HEK293 (cell line): ENCODE results near the gene DCAF15.

Experiments used
- CTCF ChIA-PET: fragments of 350-600 bp; formaldehyde crosslinking; extraction: SDS; loops from one replicate; lab custom pipeline; 2021; ENCODE audit warnings: antibody characterized with exemption; lab: Yijun Ruan, JAX
- POLR2A ChIA-PET: fragments of 300-600 bp; formaldehyde crosslinking; extraction: SDS; loops from one replicate; lab custom pipeline; 2020; ENCODE audit warnings: antibody characterized with exemption, inconsistent platforms; lab: Yijun Ruan, JAX
- H3K27ac ChIP-seq: fragments of 200-500 bp; sonication (Bioruptor generic); 2 replicates; pipeline ENCODE4 v1.5.1; 2014; ENCODE audit warnings: low read depth, low read length, control low read depth, inconsistent platforms; ENCODE audit errors: extremely low read depth
- H3K36me3 ChIP-seq, 2 experiments: fragments of 200-500 bp in 1 of 2; sonication (Bioruptor generic) in 1 of 2; 1 replicate in 1 of 2; 2 replicates in 1 of 2; pipeline ENCODE4 v1.5.1; 2014 to 2017; ENCODE audit warnings: inconsistent platforms in 2 of 2, low read length in 2 of 2; ENCODE audit not compliant: control insufficient read depth in 2 of 2, insufficient read depth in 1 of 2
- H3K4me1 ChIP-seq: fragments of 200-500 bp; sonication (Bioruptor generic); 2 replicates; pipeline ENCODE4 v1.5.1; 2014; ENCODE audit warnings: mild to moderate bottlenecking, low read length, inconsistent platforms; ENCODE audit not compliant: control insufficient read depth, insufficient read depth
- H3K4me3 ChIP-seq: 2 replicates; pipeline ENCODE4 v1.5.1; 2011; ENCODE audit warnings: low read depth, mild to moderate bottlenecking, control low read depth, low read length, moderate library complexity
- H3K9me3 ChIP-seq: fragments of 200-500 bp; sonication (Bioruptor generic); 2 replicates; pipeline ENCODE4 v1.5.1; 2014; ENCODE audit warnings: low read depth, low read length, inconsistent platforms; ENCODE audit not compliant: control insufficient read depth, insufficient read depth
- IKZF3 ChIP-seq: fragments of 450-650 bp; IDR thresholded peaks from 2 replicates; pipeline ENCODE4 v1.5.0; 2018; ENCODE audit warnings: missing biosample characterization, mild to moderate bottlenecking, missing genetic modification characterization, moderate library complexity
- PRDM10 ChIP-seq: fragments of 450-650 bp; formaldehyde crosslinking; IDR thresholded peaks from 2 replicates; pipeline ENCODE4 v1.5.1; 2016; ENCODE audit warnings: missing biosample characterization, missing genetic modification characterization
- REST ChIP-seq: fragments of 450-650 bp; formaldehyde crosslinking; IDR thresholded peaks from 2 replicates; pipeline ENCODE4 v1.5.1; 2016; ENCODE audit warnings: missing biosample characterization, missing genetic modification characterization
- SCRT1 ChIP-seq: fragments of 450-650 bp; formaldehyde crosslinking; IDR thresholded peaks from 2 replicates; pipeline ENCODE4 v1.5.1; 2016; ENCODE audit warnings: missing biosample characterization, missing genetic modification characterization, borderline replicate concordance
- SCRT2 ChIP-seq: fragments of 450-650 bp; formaldehyde crosslinking; IDR thresholded peaks from 2 replicates; pipeline ENCODE4 v1.5.1; 2016; ENCODE audit warnings: missing biosample characterization, missing genetic modification characterization
- ZBTB20 ChIP-seq: fragments of 450-650 bp; formaldehyde crosslinking; IDR thresholded peaks from 2 replicates; pipeline ENCODE4 v1.5.1; 2016; ENCODE audit warnings: missing biosample characterization, missing genetic modification characterization
- ZEB2 ChIP-seq: fragments of 450-650 bp; formaldehyde crosslinking; IDR thresholded peaks from 2 replicates; pipeline ENCODE4 v1.5.1; 2016; ENCODE audit warnings: missing biosample characterization, missing genetic modification characterization
- ZNF266 ChIP-seq: fragments of 450-650 bp; formaldehyde crosslinking; IDR thresholded peaks from 2 replicates; pipeline ENCODE4 v1.5.1; 2016; ENCODE audit warnings: missing biosample characterization, missing genetic modification characterization, low read depth
- ZNF341 ChIP-seq: fragments of 450-650 bp; formaldehyde crosslinking; IDR thresholded peaks from 2 replicates; pipeline ENCODE4; 2016; ENCODE audit warnings: low read depth, missing biosample characterization, missing genetic modification characterization
- ZNF501 ChIP-seq: fragments of 450-650 bp; formaldehyde crosslinking; IDR thresholded peaks from 2 replicates; pipeline ENCODE4 v1.5.1; 2016; ENCODE audit warnings: missing biosample characterization, missing genetic modification characterization
- ZNF514 ChIP-seq: fragments of 450-650 bp; formaldehyde crosslinking; IDR thresholded peaks from 2 replicates; pipeline ENCODE4 v1.5.1; 2016; ENCODE audit warnings: missing biosample characterization, missing genetic modification characterization
- ZNF600 ChIP-seq: fragments of 450-650 bp; formaldehyde crosslinking; IDR thresholded peaks from 2 replicates; pipeline ENCODE4 v1.5.1; 2016; ENCODE audit warnings: missing biosample characterization, missing genetic modification characterization
- ZXDB ChIP-seq: fragments of 450-650 bp; formaldehyde crosslinking; IDR thresholded peaks from 2 replicates; pipeline ENCODE4 v1.5.1; 2016; ENCODE audit warnings: missing biosample characterization, missing genetic modification characterization
- TF ChIP-seq, protein P1 (sequence below): fragments of 450-650 bp; formaldehyde crosslinking; IDR thresholded peaks from 2 replicates; pipeline ENCODE4 v1.5.1; 2017; ENCODE audit warnings: missing biosample characterization, missing genetic modification characterization
- TF ChIP-seq, protein P2 (sequence below): fragments of 450-650 bp; formaldehyde crosslinking; optimal IDR thresholded peaks from 2 replicates; pipeline ENCODE3; 2016; ENCODE audit warnings: missing biosample characterization, mild to moderate bottlenecking, missing genetic modification characterization
- TF ChIP-seq, protein P3 (sequence below): fragments of 450-650 bp; formaldehyde crosslinking; IDR thresholded peaks from 2 replicates; pipeline ENCODE4 v1.5.1; 2017; ENCODE audit warnings: missing biosample characterization, missing genetic modification characterization

DCAF15 gene

GRCh38 chr19:14002571-14003250 lies 50.4 kb downstream of the DCAF15 start (continued):
- no peak for TF ChIP-seq REST (tag by site-specific recombination)
- no peak for TF ChIP-seq ZNF501 (tag by site-specific recombination)
- TF ChIP-seq IKZF3: 0 out of 2 replicates have a peak, but pooled peaks have one; percentile 8
- TF ChIP-seq, protein P1, sequence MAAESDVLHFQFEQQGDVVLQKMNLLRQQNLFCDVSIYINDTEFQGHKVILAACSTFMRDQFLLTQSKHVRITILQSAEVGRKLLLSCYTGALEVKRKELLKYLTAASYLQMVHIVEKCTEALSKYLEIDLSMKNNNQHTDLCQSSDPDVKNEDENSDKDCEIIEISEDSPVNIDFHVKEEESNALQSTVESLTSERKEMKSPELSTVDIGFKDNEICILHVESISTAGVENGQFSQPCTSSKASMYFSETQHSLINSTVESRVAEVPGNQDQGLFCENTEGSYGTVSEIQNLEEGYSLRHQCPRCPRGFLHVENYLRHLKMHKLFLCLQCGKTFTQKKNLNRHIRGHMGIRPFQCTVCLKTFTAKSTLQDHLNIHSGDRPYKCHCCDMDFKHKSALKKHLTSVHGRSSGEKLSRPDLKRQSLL: no peak
- TF ChIP-seq ZNF514 (tag by site-specific recombination): no peak
- 0 out of 2 replicates have a peak, but pooled peaks have one; percentile 15 for TF ChIP-seq PRDM10 (tag by site-specific recombination)
- peak; percentile 91 for TF ChIP-seq ZNF600

GRCh38 chr19:14003251-14004055 lies 51.1 kb downstream of the DCAF15 start:
- Histone ChIP-seq H3K4me3 (no peak overlapping the region), H3K36me3 (peaks cover 0 to 8% of the 10 kb centered on the region in 2 experiments; a peak in 2 of 3 replicates)
- CTCF ChIA-PET: interaction anchor here (0.6 to 2.1 kb wide), 3 partner anchors 68 to 394 kb away, joined by 3 to 4 read pairs (median 4); no protein-coding TSS in a partner anchor
- TF ChIP-seq ZEB2 (tag by site-specific recombination) (0 out of 2 replicates have a peak, but pooled peaks have one; percentile 29), ZBTB20 (tag by site-specific recombination) (peak; percentile 53), ZXDB (tag by site-specific recombination) (no peak), ZNF514 (tag by site-specific recombination) (no peak), ZNF266 (tag by site-specific recombination) (no peak), SCRT1 (tag by site-specific recombination) (peak; percentile 73; the same call in 1 of the 2 replicates), SCRT2 (tag by site-specific recombination) (peak; percentile 84), ZNF341 (tag by site-specific recombination) (peak; percentile 64)
- TF ChIP-seq, protein P2, sequence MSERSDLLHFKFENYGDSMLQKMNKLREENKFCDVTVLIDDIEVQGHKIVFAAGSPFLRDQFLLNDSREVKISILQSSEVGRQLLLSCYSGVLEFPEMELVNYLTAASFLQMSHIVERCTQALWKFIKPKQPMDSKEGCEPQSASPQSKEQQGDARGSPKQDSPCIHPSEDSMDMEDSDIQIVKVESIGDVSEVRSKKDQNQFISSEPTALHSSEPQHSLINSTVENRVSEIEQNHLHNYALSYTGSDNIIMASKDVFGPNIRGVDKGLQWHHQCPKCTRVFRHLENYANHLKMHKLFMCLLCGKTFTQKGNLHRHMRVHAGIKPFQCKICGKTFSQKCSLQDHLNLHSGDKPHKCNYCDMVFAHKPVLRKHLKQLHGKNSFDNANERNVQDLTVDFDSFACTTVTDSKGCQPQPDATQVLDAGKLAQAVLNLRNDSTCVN: no peak
- TF ChIP-seq, protein P3, sequence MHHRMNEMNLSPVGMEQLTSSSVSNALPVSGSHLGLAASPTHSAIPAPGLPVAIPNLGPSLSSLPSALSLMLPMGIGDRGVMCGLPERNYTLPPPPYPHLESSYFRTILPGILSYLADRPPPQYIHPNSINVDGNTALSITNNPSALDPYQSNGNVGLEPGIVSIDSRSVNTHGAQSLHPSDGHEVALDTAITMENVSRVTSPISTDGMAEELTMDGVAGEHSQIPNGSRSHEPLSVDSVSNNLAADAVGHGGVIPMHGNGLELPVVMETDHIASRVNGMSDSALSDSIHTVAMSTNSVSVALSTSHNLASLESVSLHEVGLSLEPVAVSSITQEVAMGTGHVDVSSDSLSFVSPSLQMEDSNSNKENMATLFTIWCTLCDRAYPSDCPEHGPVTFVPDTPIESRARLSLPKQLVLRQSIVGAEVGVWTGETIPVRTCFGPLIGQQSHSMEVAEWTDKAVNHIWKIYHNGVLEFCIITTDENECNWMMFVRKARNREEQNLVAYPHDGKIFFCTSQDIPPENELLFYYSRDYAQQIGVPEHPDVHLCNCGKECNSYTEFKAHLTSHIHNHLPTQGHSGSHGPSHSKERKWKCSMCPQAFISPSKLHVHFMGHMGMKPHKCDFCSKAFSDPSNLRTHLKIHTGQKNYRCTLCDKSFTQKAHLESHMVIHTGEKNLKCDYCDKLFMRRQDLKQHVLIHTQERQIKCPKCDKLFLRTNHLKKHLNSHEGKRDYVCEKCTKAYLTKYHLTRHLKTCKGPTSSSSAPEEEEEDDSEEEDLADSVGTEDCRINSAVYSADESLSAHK (tag by site-specific recombination): 0 out of 2 replicates have a peak, but pooled peaks have one; percentile 23
- TF ChIP-seq, all 188 proteins: peak for 6
- Histone ChIP-seq H3K9me3 (no peaks in the 10 kb centered on the region), H3K27ac (no peak overlapping the region), H3K4me1 (no peaks in the 10 kb centered on the region)
- POLR2A ChIA-PET: interaction anchor here (0.7 kb wide), 1 partner anchor 33 kb away, joined by 10 read pairs; no protein-coding TSS in a partner anchor
